Gastrocnemius medialis (tissue), 4 donors: ENCODE results near the gene KRT20. TPM values are rescaled to one million over a fixed set of nuclear protein-coding genes. Genes with fewer than 3 reads are reported as not detected.

Source experiments
- ATAC-seq, 2 donors: fragments of 150-250 bp; one replicate each; pipeline ENCODE4 v1.9.1; 2016
- DNase-seq, 2 donors: peaks; one replicate each; pipeline ENCODE4 v3.0.0-alpha.2; 2019
- H3K27ac ChIP-seq, 4 donors: fragments of 200-600 bp; sonication (generic); 1 replicate in 1 of 4; 2 replicates in 3 of 4; pipeline ENCODE4 v1.5.1; 2016 to 2018; ENCODE audit warnings: mild to moderate bottlenecking in 2 of 4, moderate library complexity in 1 of 4
- H3K27me3 ChIP-seq, 3 donors: fragments of 200-600 bp; sonication (generic) in 2 of 3; 1 replicate in 1 of 3; 2 replicates in 2 of 3; pipeline versions ENCODE4 v1.5.1 to v1.6.0; 2016 to 2019; ENCODE audit warnings: mild to moderate bottlenecking in 1 of 3, moderate library complexity in 1 of 3
- H3K36me3 ChIP-seq, 2 donors: fragments of 200-600 bp; sonication (generic) in 1 of 2; one replicate each; pipeline ENCODE4 v1.5.1; 2017 to 2018
- H3K4me1 ChIP-seq, 2 donors: fragments of 200-600 bp; sonication (generic) in 1 of 2; one replicate each; pipeline ENCODE4 v1.5.1; 2016 to 2017; ENCODE audit warnings: mild to moderate bottlenecking in 2 of 2
- H3K4me3 ChIP-seq, 4 donors: fragments of 200-600 bp; sonication (generic) in 3 of 4; 1 replicate in 1 of 4; 2 replicates in 3 of 4; pipeline ENCODE4 v1.5.1; 2016 to 2019; ENCODE audit warnings: mild to moderate bottlenecking in 2 of 4
- H3K9me3 ChIP-seq, 3 donors: fragments of 200-600 bp; sonication (generic) in 2 of 3; 1 replicate in 1 of 3; 2 replicates in 2 of 3; pipeline ENCODE4 v1.5.1; 2016 to 2019
- POLR2A ChIP-seq, 2 donors: fragments of 450-650 bp; IDR thresholded peaks; one replicate each; pipeline ENCODE4 v1.6.1; 2017; ENCODE audit warnings: antibody characterized with exemption in 2 of 2, mild to moderate bottlenecking in 2 of 2, moderate library complexity in 2 of 2
- in situ Hi-C, 4 donors: fragments of 200-750 bp; cut with MboI; loops; one replicate each; pipeline versions ENCODE4 v1.15.0 to v1.8.0; 2017; ENCODE audit warnings: low sequenced_read_pairs in 4 of 4
- intact Hi-C: fragments of 100-400 bp; cut with DNase I; formaldehyde crosslinking; loops from one replicate; pipeline ENCODE4 v1.15.1; 2023; ENCODE audit warnings: low total_unique reads
- total RNA-seq, 4 donors: library from RNA; depleted of rRNA; stranded (reverse); fragments of >200 nt; gene quantifications; one replicate each; pipeline versions ENCODE4 v1.1.0 to v1.2.3, GENCODE V29; 2016
- TF ChIP-seq, protein P1 (sequence below), 5 experiments: fragments of 450-650 bp in 3 of 5; fragments of 200-600 bp in 2 of 5; sonication (generic) in 2 of 5; IDR thresholded peaks in 4 of 5; conservative IDR thresholded peaks in 1 of 5; 1 replicate in 4 of 5; 2 replicates in 1 of 5; pipeline ENCODE4 v1.5.1; 2016 to 2019; ENCODE audit warnings: antibody characterized with exemption in 5 of 5, mild to moderate bottlenecking in 3 of 5, moderate library complexity in 3 of 5

Gene KRT20
- total RNA-seq, 4 donors from 2014 or later, result 2.7 TPM; not detected in 3

DNA sequence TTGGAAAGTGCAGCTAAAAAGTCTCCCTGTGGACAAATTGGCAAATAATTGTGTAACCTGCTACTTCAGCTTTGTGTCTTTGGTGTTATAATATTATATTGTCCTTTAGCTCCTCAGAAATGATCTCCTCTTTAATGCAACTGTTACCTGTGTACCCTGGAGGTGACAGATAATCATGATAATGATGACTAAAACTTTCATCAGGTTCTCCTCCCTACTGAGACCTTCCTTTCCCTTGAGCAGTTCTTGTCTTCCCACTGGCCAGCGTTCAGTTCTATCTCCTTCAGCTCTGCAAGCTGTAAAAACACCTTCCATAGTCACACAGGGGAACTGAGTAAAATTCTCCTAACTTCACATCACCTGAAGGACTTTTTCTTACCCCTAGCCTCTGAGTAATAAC lies 32.7 kb downstream of the KRT20 start:
- Histone ChIP-seq H3K27ac (no peak overlapping the region), H3K4me1 (peaks cover under 1 to 4% of the 10 kb centered on the region in 2 donors), H3K27me3 (no peaks in the 10 kb centered on the region), H3K9me3 (no peaks in the 10 kb centered on the region), H3K36me3 (no peaks in the 10 kb centered on the region), H3K4me3 (no peak overlapping the region)
- in situ Hi-C loops, result loop anchor here in 1 of 4 donors (25.0 kb wide), 1 partner anchor 110 kb away; the partner anchor contains the start of gene KRT39
- intact Hi-C loops, result no loop called here
- DNase-seq, result no peak
- no peak for ATAC-seq
- no peak for TF ChIP-seq POLR2A (IDR thresholded peaks at IDR 0.05)
- TF ChIP-seq, protein P1, sequence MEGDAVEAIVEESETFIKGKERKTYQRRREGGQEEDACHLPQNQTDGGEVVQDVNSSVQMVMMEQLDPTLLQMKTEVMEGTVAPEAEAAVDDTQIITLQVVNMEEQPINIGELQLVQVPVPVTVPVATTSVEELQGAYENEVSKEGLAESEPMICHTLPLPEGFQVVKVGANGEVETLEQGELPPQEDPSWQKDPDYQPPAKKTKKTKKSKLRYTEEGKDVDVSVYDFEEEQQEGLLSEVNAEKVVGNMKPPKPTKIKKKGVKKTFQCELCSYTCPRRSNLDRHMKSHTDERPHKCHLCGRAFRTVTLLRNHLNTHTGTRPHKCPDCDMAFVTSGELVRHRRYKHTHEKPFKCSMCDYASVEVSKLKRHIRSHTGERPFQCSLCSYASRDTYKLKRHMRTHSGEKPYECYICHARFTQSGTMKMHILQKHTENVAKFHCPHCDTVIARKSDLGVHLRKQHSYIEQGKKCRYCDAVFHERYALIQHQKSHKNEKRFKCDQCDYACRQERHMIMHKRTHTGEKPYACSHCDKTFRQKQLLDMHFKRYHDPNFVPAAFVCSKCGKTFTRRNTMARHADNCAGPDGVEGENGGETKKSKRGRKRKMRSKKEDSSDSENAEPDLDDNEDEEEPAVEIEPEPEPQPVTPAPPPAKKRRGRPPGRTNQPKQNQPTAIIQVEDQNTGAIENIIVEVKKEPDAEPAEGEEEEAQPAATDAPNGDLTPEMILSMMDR (IDR thresholded peaks at IDR 0.05 in 4 of 5, conservative IDR thresholded peaks at IDR 0.05 in 1 of 5), result no peak

DNA sequence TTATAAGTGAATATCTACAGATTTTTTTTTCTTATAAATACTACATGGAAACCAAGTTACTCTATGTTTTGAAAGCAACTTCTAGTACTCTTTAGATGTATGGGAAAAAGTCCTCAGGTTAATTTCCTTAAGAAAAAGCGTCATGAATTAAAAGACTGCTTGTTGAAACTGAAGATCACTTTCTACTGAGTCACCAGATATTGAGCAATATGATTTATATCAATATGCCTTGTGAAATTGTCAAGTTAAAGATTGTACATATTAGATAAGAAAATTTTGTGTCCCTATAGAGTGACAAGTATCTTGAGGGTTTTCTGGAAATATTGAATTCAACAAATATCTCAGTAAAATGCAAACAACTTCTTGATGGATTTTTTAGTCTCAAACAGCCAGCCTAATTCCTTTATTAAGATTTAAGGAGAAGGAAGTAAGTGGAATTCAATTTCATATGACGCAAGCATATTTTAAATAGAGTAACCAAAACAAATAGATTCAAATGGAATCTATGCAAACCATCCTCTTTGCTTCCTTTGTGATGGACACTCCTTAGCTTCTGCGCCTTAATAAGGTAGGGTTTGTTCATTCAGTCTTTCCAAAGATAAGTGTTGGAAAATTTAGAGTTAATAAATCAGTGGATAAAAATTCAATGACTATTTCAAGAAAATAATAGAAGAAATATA lies 34.6 kb downstream of the KRT20 start:
- Histone ChIP-seq H3K9me3 (no peaks in the 10 kb centered on the region), H3K27ac (no peak overlapping the region), H3K27me3 (no peaks in the 10 kb centered on the region), H3K4me1 (no peaks in the 10 kb centered on the region), H3K36me3 (no peaks in the 10 kb centered on the region), H3K4me3 (no peak overlapping the region)
- in situ Hi-C loops, result loop anchor here in 1 of 4 donors (25.0 kb wide), 1 partner anchor 112 kb away; the partner anchor contains the start of gene KRT39
- no peak for ATAC-seq
- intact Hi-C loops, result no loop called here
- TF ChIP-seq, protein P1 (IDR thresholded peaks at IDR 0.05 in 4 of 5, conservative IDR thresholded peaks at IDR 0.05 in 1 of 5), result no peak
- no peak for TF ChIP-seq POLR2A (IDR thresholded peaks at IDR 0.05)
- no peak for DNase-seq

- Histone ChIP-seq H3K27me3 (no peaks in the 10 kb centered on the region), H3K27ac (no peak overlapping the region), H3K9me3 (no peaks in the 10 kb centered on the region), H3K4me1 (no peaks in the 10 kb centered on the region), H3K4me3 (no peak overlapping the region), H3K36me3 (no peaks in the 10 kb centered on the region)
- no peak for DNase-seq
- no peak for ATAC-seq
- TF ChIP-seq, protein P1 (IDR thresholded peaks at IDR 0.05 in 4 of 5, conservative IDR thresholded peaks at IDR 0.05 in 1 of 5), result no peak
- no peak for TF ChIP-seq POLR2A (IDR thresholded peaks at IDR 0.05)
- intact Hi-C loops, result no loop called here
- in situ Hi-C loops, result loop anchor here in 1 of 4 donors (25.0 kb wide), 1 partner anchor 113 kb away; the partner anchor contains the start of gene KRT39
Observed at GRCh38 chr17:40849723-40850122, 35.3 kb downstream of the KRT20 start.

DNA sequence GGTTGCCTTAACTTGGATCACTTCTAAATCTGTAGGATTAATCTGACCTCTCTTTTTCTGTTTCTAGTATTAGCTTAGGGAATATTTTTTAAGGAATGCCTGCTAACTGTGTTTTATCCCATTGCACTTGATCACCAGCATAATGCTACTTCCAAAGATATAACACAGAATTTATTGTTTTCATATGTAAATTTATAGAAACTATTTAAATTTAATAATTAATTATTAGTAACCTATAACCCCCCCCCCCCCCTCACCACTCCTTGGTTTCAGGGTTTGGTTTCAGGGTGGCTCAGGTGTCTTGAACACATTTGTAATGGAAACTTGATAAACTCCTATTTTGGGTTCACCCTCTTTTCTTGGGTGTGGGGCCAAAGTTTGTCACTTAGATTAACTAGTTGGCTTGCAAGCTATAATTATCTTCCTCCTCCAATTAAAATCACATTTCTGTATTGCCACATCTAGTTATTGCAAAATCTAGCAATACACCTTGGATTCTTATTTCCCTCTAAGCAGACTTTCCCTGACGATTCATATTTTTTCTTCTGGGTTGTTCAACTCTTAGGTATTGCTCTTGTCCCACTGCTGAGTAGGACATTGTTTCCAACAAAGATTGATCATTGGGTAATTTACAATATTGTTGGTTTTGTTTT lies 36.3 kb downstream of the KRT20 start:
- Histone ChIP-seq H3K9me3 (no peaks in the 10 kb centered on the region), H3K27ac (no peak overlapping the region), H3K4me1 (no peaks in the 10 kb centered on the region), H3K4me3 (no peak overlapping the region), H3K36me3 (no peaks in the 10 kb centered on the region), H3K27me3 (no peaks in the 10 kb centered on the region)
- TF ChIP-seq, protein P1 (IDR thresholded peaks at IDR 0.05 in 4 of 5, conservative IDR thresholded peaks at IDR 0.05 in 1 of 5), result no peak
- no peak for TF ChIP-seq POLR2A (IDR thresholded peaks at IDR 0.05)
- ATAC-seq (no peak), DNase-seq (no peak)
- intact Hi-C loops, result no loop called here
- in situ Hi-C loops, result no loop called here
